ENCODE results near the gene BEND7. TPM values are rescaled to one million over a fixed set of nuclear protein-coding genes. Genes with fewer than 3 reads are reported as not detected.
"Not testable (repeated sequence)": the region's sequence is repeated elsewhere in the genome, so short reads cannot be mapped to it uniquely, and the experiment has no call there.

The BEND7 gene
- polyA plus RNA-seq, 4 donors = 29.5 to 39.1 (median 32.9) TPM

DNA sequence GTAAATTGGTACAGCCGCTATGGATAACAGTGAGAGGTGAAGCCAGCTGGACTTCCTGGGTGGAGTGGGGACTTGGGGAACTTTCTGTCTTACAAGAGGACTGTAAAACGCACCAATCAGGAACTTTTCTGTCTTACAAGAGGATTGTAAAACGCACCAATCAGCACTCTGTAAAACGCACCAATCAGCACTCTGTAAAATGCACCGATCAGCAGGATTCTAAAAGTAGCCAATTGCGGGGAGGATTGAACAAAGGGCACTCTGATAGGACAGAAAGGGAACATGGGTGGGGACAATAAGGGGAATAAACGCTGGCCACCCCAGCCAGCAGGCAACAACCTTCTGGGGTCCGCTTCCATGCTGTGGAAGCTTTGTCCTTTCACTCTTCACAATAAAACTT lies 100.9 kb downstream of the BEND7 start:
- not testable (repeated sequence) for DNase-seq (ENCODE audit: low read depth in 4 of 4, low spot score in 3 of 4)

DNA sequence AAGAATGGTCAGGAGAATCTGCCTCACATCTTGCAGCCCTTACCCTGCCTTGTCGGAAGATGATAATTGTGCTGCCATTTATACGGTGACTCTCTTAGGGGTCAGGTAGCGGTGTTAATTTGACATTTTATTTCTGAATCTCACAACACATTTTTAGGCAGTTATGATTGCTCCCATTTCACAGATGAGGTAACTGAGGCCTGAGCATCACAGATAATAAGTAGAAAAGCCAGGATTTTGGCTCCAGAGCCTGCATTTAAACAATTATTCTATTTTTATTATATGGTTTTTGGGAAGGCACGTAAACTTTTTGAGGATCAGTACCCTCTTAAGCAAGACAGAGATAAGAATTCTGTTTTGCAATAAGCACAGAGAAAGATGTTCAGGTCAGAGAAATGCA lies 103.4 kb downstream of the BEND7 start:
- no peak for DNase-seq (ENCODE audit: low read depth in 4 of 4, low spot score in 3 of 4)

DNA sequence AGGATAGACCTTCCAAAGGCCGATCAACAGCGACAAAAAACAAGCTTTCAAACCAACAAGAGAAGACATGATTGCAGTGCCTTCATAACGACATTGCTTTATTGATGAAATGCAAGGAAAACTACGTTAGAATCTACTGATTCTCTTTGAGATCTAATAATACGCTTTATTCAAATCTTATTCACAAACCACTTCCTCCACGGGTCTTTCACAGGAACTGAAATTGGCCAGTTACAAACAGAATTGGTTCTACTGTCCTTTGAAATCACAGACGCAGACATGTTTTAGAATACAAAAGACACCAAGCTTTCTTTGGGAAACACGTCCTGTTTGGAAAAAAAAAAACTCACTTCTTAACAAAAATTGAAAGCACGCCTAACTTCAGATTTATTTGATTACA lies 106.0 kb downstream of the BEND7 start:
- DNase-seq (ENCODE audit: low read depth in 4 of 4, low spot score in 3 of 4) = no peak

DNA sequence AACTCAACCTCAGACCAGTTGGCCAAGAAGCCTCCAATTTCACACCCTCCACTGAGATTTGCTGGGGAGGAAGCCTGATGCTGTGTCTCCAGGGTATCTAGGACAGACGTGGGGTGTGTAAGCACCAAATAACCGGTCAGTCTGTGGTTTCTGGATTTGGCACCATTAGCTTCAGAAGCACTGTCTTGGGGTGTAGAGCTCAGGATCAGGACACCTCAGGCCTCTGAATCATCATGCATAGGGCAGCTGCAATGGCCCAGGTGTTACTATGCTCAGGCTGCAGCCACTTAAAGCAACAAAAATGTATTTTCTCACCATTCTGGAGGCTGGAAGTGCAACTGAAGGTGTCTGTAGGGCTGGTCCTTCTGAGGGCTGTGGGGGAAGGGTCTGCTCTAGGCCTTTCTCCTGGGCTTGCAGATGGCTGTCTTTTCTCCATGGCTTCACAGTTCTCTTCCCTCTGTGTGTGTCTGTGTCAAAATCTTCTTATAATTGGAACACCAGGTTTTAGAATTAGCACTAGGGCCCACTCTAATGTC lies 107.4 kb downstream of the BEND7 start:
- DNase-seq (ENCODE audit: low read depth in 4 of 4, low spot score in 3 of 4) = no peak

DNA sequence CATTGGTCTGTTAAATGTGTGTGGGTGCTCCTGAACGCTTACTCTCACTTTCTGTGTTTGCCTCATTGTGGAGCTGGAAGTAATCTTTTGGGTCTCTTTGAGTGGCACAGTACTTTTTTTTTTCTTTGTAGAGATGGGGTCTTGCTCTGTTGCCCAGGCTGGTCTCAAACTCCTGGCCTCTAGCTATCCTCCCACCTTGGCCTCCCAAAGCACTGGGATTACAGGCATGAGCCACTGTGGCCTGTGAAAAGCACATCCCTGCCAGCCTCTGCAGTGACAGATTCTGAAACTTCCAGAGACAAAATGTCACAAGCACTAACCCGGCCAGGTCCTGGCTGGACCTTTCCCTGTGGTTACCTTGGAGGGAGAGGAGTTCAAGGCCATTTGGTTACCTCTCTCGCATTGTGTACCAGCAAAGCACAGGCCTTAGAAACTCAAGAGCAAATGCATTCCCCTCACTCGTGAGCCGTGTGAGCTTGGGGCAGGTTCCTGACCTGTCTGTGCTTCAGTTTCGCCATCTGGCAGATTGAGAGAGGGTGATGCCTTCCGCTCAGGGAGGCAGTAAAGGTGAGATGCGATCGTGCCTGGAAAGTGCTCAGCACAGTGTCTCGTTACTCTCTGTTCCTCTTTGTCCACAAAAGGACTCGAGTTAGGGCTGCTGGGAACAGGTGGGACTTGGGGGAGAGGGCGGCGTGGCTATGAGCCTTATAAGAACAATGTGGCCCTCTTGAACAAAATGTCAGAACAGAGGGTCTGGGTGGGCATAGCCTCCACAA lies 108.1 kb downstream of the BEND7 start:
- no peak for DNase-seq (ENCODE audit: low read depth in 4 of 4, low spot score in 3 of 4)

DNA sequence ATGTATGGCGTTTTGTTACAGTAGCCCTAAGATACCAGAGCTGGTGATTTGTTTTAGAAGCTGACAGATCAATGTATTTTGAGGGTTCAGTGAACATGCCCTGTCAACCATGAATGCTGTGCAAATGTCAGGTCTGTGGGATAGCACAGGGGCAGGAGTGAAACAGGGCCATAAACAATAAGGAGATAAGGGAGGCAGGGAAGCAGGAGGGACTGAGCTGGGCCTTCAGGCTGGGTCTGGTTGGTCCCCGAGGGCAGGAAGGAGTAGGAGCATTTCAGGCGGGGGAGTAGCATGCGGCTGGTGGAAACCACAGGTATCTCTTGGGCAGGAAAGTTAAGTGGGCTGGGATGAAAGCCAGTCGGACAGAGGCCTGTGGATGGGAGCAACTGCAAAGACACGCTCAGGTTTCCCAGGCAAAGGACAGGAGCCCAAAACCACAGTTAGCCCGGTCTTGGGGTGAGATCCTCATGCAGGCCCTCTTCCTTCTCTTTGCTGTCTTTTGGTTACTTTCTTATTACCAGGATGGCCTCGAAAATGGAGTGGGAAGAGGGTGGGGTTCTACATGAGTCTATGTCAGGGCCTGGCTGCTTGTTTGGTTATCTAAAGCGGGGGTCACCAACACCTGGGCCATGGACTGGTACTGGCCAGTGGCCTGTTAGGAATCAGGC lies 111.2 kb downstream of the BEND7 start:
- no peak for DNase-seq (ENCODE audit: low read depth in 4 of 4, low spot score in 3 of 4)

DNA sequence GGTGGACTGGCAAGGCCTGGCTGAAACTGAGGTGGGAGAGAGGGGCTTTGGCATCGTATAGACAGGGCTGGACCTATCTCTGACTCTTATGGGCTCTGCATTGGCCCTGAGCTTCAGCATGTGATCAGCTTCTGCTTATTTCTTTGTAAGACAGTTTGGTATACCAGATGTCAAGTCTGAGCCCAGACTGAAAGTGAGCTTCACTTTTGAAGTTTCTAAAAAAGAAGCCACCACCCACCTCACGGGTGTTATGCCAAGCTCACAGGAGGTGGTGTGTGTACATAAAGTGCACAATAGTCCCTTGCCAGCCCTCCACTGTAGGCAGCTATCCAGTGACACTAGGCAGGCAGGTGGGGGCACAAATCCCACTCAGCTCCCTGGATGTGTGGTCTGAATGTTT lies 112.1 kb downstream of the BEND7 start:
- DNase-seq (ENCODE audit: low read depth in 4 of 4, low spot score in 3 of 4) = no peak

DNA sequence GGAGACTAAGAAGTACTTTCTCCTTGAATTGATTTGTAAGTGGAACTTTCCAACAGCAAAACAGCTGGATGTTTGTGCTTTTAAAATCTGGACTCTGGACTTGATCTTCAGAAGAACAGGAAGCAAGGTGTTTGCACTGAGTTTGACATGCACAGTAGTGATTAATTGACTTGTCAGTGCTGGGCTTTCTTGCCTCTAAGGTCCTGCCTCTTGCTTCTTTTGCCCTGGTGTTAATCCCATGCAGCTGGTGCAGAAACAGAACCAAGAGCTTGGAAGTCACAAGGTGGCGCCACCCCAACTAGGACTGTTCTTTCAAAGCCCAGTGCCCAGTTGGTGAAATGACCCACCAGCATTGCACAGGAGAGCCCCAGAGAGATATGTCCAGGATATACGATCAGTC lies 114.0 kb downstream of the BEND7 start:
- no peak for DNase-seq (ENCODE audit: low read depth in 4 of 4, low spot score in 3 of 4)

DNA sequence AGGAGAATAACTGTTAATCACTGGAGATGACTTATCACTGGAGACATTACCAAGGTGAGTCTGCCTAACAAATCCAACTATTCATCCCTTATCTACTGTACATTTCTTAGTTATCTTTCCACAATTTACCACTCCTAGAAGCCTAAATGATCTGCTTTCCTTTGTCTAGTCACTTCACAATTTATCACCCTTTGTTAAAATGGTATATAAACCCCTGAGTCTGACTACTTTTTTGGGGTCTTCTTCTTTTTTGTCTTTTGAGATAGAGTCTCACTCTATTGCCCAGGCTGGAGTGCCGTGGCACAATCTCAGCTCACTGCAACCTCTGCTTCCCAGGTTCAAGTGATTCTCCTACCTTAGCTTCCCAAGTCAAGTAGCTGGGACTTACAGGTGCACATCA lies 114.7 kb downstream of the BEND7 start:
- DNase-seq (ENCODE audit: low read depth in 4 of 4, low spot score in 3 of 4) = no peak

DNA sequence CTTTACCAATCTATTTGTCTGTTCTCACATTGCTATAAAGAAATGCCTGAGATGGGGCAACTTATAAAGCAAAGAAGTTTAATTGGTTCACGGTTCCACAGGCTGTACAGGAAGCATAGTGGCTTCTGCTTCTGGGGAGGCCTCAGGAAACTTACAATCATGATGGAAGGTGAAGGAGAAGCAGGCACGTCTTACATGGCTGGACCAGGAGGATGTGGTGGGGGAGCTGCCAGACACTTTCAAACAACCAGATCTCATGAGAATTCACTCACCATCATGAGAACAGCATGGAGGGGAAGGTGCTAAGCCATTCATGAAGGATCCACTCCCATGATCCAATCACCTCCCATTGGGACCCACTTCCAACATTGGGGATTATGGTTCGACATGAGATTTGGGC lies 115.9 kb downstream of the BEND7 start:
- DNase-seq (ENCODE audit: low read depth in 4 of 4, low spot score in 3 of 4) = no peak

DNA sequence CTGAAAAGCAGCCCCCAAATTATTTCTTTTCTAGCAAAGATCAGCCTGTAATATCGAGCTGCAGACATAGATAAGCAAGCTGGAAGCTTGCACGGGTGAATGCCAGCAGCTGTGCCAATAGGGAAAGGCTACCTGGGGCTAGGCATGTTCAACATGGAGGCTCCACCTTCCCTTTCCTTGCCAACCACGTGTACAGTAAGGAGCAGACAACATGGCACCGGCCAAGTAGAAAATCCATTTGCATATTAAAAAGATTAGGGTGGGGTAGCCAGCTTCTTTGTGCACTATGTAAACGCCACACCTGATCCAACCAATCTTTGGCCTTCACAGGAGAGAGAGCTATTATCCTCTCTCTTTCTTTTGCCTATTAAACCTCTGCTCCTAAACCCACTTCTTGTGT lies 124.0 kb downstream of the BEND7 start:
- DNase-seq (ENCODE audit: low read depth in 4 of 4, low spot score in 3 of 4) = no peak

DNA sequence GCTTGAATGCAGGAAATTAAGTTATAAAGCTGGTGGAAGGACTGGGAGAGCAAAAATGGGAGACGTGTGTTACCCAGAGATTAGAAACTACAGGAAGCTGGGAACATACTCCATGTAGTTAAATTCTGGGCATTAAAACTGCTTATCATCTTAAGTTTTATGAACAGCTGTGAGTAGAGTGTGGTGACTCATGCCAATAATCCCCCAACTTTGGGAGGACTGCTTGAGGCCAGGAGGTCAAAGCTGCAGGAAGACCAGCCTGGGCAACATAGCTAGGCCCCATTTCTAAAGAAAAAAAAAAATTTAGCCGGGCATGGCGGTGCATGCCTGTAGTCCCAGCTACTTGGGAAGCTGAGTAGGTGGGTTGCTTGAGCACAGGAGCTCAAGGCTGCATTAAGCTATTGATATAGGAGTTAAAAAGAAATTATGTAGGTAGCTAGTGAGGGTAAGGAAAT lies 124.5 kb downstream of the BEND7 start:
- DNase-seq (ENCODE audit: low read depth in 4 of 4, low spot score in 3 of 4) = no peak

DNA sequence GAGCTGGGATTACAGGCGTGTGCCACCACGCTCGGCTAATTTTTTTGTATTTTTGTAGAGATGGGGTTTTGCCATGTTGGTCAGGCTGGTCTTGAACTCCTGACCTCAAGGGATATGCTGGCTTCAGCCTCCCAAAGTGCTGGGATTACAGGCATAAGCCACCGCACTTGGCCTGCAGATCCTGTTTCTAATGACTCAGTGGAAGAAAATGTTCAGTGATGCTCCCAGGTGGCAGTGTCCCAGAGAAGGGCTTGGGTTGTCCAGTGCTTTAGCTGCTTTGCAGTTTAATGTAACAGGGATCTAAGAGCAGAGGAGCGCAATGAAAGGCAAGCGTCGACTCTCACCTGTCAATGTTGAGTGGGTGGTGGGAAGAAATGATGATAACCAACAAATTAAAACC lies 125.4 kb downstream of the BEND7 start:
- not testable (repeated sequence) for DNase-seq (ENCODE audit: low read depth in 4 of 4, low spot score in 3 of 4)

DNA sequence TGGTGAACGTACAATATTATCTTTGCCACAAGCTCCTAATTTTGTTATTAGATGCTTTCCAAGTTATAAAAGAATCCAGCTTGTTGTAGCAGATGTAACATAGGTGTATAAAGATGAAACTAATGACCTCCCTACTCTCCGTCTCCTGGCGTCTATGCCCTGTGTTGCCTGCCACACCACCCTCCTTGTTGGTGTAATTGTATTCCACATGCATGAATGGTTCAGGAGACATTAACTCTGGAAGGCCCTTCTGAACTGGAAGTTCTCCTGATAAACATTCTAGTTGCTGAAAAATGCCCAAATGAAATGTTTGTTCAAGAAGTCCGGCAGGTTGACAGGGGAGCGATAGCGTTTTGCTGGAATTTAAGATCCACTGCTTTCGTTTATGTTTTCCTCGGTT lies 126.8 kb downstream of the BEND7 start:
- DNase-seq (ENCODE audit: low read depth in 4 of 4, low spot score in 3 of 4) = peak in 2 of 4 donors; percentile 12 to 18

DNA sequence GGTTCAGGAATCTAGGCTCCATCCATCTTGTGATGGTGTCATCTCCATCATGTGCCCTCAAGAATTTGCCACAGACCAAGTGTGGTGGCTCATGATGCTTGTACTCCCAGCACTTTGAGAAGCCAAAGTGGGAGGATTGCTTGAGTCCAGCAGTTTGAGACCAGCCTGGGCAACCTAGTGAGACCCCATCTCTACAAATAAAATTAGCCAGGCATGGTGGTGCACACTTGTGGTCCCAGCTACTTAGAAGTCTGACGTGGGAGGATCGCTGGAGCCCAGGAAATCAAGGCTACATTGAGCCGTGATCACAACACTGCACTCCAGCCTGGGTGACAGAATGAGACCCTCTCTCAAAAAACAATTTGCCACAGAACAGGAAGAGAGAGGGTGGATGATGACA lies 127.7 kb downstream of the BEND7 start:
- DNase-seq (ENCODE audit: low read depth in 4 of 4, low spot score in 3 of 4) = no peak

DNA sequence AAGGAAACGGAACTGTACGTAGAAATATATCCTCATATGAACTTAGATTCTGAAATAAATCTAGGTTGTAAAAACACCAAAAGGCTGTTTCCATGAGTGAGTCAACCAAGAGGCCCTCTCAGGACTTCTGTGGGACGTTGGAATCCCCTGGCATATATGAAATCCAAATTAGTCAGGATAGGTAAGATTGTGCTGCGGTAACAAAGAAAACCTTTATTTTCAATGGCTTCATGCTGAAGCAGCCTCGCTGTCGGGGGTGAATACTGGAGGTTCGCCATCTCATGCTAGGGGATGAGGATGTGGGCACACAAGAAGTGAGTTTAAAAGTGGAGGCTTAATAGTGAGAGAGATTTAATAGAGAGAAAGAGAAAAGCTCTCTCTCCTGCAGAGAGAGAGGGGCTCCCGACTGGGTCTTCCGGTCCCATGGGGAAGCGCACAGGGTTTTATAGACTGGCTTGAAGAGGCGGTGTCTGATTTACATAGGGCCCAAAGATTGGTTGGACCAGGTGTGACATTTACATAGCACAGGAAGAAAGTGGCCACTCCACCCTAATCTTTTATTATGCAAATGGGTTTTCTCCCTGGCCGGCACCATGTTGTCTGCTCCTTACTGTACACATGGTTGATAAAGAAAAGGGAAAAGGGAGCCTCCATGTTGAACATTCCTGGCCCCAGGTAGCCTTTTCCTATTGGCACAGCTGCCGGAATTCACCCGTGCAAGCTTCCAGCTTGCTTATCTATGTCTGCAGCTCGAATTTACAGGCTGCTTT lies 128.4 kb downstream of the BEND7 start:
- DNase-seq (ENCODE audit: low read depth in 4 of 4, low spot score in 3 of 4) = no peak

DNA sequence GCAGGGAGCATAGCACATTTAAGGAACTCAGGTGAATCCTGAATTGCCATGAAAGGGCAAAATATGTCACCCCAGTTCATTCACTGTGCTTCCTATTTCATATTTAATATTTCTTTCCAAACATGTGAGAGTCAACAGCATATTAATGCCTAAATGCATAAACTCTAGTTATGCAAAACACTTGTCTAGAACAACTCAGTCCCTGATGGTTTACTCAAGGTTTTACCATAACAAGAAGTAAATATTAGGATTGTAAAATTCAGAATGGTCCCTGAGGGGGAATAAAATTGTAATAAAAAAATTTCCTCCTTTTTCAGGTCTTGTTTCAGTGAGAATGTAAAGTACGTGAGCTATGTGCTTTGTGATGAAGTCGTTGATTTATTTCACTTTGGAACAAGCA lies 129.1 kb downstream of the BEND7 start:
- DNase-seq (ENCODE audit: low read depth in 4 of 4, low spot score in 3 of 4) = no peak

DNA sequence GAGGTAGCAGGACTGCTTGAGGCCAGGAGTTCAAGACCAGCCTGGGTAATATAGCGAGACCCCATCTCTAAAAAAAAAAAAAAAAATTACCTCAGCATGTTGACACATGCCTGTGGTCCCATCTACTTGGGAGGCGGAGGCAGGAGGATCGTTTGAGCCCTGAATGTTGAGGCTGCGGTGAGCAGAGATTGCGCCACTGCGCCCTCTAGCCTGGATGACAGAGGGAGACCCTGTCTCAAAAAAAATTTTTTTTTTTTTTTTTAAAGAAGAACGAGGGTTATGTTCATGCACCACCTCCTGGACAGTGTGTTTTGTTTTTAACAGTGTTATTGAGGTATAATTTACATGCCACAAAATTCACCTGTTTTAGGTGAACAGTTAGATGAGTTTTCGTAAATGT lies 129.6 kb downstream of the BEND7 start:
- DNase-seq (ENCODE audit: low read depth in 4 of 4, low spot score in 3 of 4) = no peak

DNA sequence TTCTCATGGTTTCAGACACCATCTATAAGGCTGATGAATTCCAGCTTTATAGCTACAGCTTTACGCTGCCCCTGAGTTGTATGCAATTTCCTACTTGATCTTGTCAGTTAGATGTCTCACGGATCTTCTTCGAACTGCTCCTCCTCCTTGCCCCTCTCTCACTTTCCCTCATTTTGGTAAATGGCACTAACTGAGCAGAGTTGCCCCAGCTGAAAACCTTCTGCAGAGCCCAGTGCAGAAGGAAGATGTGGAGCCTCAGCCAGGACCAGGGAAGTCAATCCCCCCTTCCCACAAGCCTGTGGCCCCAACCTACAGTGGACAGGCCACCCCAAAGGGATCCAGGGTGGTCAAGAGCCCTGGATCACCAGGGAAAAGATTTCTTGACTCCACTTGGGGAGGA lies 131.8 kb downstream of the BEND7 start:
- no peak for DNase-seq (ENCODE audit: low read depth in 4 of 4, low spot score in 3 of 4)

DNA sequence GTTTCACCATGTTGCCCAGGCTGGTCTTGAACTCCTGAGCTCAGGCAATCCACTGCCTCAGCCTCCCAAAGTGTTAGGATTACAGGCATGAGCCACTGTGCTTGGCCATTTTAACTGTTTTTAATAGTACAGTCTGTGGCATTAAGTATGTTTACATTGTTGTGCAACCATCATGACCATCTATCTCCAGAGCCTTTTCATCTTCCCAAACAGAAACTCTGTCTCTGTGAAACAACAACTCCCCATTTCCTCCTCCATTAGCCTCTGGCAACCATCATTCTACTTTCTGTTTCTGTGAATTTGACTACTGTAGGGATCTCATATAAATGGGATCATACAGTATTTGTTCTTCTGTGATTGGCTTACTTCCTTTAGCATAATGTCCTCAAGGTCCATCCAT lies 132.4 kb downstream of the BEND7 start:
- DNase-seq (ENCODE audit: low read depth in 4 of 4, low spot score in 3 of 4) = no peak

DNA sequence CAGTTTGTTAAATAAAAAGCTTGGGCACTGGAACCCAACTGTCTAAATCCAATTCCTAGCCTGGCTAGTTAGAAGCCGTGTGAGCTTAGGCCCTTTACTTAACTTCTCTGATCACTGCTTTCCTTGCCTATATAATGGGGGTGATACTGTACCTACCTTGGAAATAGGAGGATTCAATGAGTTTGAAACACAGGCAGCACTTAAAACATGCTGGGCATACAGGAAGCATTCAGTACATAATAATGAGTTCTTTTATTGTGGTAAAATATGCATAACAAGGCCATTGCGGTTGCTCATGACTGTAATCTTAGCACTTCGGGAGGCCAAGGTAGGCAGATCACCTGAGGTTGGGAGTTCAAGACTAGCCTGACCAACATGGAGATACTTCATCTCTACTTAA lies 133.3 kb downstream of the BEND7 start:
- no peak for DNase-seq (ENCODE audit: low read depth in 4 of 4, low spot score in 3 of 4)
